Measurements from ENCODE around the gene ELOVL5.
A peak's percentile ranks its signal among the peaks of the same experiment; 100 is the strongest.
"Not testable (repeated sequence)": the region's sequence is repeated elsewhere in the genome, so short reads cannot be mapped to it uniquely, and the experiment has no call there.

The ELOVL5 gene, protein sequence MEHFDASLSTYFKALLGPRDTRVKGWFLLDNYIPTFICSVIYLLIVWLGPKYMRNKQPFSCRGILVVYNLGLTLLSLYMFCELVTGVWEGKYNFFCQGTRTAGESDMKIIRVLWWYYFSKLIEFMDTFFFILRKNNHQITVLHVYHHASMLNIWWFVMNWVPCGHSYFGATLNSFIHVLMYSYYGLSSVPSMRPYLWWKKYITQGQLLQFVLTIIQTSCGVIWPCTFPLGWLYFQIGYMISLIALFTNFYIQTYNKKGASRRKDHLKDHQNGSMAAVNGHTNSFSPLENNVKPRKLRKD

GRCh38 chr6:53348371-53349208, at the start of gene ELOVL5:
TSS of gene ELOVL5 (minus strand) at chr6:53348950. CDS start at chr6:53295699, 53,251 bp downstream.
- peak; percentile 93 for DNase-seq

DNA sequence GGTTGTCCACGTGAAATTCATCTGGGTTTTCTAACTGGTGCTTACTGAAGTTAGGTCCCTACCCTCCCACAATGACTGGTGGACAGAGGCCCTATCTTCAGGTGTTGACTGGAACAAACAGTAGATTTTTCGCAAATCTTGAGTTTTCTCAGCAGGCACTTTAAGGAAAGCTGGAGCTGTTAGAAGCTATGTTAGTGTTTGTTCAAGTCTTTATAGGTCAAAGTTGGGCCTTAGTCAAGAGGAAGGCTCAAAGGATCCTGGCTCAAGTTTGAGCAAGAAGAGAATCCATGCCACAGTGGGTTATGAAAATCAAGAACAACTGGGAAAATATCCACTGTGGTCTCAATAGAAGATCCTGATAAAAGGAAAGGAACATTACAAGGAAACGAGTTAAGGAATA, 48.5 kb upstream of the ELOVL5 start:
- no peak for DNase-seq

DNA sequence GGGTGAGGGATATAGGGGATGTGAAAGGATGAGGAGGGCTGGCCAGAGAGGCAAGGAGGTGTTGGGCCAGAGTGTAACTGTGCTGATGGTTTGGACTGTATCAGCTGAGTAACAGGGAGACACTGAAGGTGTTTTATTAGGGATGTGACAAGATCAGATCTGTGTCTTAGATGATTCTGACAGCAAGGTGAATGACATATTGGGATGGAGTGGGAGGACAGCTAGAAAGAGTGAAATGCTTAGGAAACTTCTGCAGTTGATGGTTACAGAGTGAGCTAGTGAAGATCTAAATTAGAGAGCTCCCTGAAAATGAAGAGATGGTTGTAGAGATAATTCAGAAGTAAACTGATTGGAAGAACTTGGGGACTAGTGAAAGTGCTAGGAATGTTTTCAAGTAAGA, 47.2 kb upstream of the ELOVL5 start:
- DNase-seq: no peak

GRCh38 chr6:53394704-53395103, 46.0 kb upstream of the ELOVL5 start:
- no peak for DNase-seq

DNA sequence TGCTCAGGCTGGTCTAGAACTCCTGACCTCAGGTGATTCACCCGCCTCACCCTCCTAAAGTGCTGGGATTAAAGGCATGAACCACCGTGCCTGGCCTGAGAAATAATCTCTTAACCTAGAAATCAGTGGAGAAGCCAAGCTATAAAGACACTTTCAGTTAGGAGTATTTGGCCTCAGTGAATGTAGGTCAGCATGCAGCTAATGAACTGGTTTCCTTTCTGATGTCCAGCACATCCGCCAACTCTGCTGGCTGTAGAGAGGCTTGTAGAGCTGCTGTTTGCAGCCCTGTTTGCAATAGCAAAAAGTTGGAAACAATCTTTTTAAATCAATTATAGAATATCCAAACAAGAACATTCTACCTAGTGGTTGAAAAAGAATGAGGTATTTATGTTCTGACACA, 42.4 kb upstream of the ELOVL5 start:
- no peak for DNase-seq

DNA sequence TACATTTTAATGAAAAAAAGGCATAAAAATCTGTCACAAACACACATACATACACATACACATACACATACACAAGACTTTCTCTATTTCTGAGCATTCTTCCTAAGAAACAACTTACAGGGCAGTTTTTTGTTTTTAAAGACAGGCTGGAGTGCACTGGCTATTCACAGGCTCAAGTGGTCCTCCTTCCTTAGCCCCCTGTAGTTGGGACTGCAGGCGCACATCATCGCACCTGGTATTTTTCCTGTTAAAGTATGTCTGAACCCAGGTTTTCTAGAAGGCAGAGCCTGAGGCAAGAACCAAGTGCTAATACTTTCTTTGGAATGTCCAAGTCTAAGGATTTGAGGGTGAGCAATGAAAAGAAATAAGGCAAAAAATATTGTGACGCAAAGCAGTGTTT, 41.3 kb upstream of the ELOVL5 start:
- no peak for DNase-seq

DNA sequence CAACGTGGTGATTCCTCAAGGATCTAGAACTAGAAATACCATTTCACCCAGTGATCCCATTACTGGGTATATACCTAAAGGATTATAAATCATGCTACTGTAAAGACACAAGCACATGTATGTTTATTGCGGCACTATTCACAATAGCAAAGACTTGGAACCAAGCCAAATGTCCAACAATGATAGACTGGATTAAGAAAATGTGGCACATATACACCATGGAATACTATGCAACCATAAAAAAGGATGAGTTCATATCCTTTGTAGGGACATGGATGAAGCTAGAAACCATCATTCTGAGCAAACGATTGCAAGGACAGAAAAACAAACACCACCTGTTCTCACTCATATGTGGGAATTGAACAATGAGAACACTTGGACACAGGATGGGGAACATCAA, 39.9 kb upstream of the ELOVL5 start:
- not testable (repeated sequence) for DNase-seq

GRCh38 chr6:53382421-53382820, 33.7 kb upstream of the ELOVL5 start:
- DNase-seq: no peak

- DNase-seq: no peak
Measured at GRCh38 chr6:53378208-53378607, 29.5 kb upstream of the ELOVL5 start.

DNA sequence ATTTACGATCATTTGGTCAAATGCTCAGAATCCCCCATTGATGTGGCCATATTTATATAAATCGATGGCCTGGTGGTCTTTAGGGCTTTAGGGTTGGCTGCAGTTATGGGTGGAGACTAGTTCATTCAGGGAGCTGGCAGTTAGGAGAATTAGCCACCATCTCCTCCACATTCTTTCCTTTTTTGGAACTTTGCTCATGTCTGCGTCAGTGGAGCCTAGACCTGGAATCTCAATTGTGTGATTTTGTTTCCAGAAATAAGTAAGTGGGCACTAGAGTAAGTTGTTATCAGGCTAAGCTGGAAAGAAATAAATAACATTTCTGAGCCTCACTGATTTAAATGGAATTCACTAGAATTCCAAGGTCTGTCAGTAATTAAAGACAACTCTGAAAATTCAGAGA, 29.0 kb upstream of the ELOVL5 start:
- DNase-seq: no peak

DNA sequence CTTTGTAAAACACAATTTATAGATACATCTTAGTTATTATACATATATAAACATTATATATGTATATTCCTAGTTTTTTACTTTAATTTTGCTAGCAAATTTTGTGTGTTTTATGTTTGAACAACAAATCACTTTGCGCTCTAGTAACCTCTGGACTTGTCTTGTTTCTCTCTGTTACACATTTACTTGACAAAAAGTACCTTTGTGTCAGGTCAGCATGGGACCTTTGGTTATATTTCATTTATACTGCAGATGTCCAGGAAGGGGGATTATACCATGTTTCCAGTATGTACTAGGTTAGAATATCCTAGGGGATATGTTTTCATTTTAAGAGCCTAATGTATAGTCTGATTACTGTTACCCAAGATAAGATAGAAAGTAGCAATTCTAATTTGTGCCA, 28.5 kb upstream of the ELOVL5 start:
- no peak for DNase-seq

- DNase-seq: no peak
Measured at GRCh38 chr6:53376661-53377226, 28.0 kb upstream of the ELOVL5 start.

DNA sequence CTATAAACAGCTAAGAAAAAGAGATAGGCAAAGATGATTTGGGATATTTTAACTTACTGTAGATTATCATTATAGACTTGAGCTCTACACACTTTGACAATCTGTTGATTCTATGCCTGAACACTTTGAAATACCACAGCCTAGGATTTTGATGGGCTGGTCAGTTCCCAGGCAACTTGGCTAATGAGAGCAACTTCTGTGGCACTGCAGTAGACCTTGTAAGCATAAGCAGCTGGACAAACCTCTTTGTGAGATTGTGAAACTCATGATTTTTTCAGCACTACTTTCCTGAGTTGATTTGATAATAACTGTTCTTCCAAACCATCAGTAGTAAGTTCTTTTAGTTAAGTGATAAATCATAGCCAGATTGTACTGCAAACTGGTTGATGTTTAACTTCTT, 27.1 kb upstream of the ELOVL5 start:
- DNase-seq: no peak

DNA sequence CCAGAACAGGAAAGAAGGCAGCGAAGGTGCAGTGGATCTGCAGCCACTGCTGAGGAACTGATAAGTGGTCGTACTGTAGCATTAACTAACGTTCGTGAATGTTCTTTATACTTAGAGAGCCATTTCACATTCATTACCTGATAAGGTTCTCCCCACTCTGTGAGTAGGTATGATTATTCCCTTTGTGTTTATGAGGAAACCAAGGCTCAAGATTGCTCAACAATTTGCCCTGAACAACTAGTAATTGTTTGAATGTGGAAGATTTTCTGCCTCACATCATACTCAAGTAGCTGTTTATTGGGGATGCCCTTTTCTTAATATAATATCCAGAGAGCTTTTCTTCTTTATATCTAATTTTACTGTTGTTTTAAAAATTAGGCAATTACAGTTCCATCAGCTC, 24.9 kb upstream of the ELOVL5 start:
- DNase-seq: no peak

DNA sequence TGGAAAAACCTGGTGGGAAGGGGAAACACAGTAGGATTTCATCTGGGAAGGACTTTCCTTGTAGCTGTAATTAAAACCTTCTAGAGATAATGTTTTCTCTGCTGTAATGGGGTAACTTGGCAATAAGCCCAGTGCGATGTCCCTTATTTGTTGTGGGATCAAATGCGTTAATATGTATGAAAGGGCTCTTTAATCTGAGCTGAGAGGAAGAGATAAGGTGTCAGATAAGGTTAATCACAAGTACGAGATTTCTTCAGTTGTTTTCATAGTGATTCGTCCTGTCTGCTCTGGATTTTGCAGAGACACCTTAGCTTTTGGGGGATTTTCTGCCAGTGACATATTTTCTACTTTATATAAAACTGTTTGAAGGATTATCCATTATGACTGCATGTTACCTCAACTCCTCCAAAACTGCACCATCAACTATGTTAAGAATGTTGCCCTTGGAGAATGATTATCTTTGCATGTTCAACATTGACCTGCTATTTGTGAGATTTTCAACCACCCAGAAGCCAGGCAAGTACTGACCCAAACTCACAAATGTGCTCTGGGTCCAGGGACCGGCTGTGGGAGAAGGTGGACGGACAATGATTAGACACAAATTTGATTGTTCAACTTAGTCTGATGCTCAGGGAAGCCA, 21.2 kb upstream of the ELOVL5 start:
- no peak for DNase-seq

GRCh38 chr6:53369051-53369450, 20.3 kb upstream of the ELOVL5 start:
- no peak for DNase-seq

DNA sequence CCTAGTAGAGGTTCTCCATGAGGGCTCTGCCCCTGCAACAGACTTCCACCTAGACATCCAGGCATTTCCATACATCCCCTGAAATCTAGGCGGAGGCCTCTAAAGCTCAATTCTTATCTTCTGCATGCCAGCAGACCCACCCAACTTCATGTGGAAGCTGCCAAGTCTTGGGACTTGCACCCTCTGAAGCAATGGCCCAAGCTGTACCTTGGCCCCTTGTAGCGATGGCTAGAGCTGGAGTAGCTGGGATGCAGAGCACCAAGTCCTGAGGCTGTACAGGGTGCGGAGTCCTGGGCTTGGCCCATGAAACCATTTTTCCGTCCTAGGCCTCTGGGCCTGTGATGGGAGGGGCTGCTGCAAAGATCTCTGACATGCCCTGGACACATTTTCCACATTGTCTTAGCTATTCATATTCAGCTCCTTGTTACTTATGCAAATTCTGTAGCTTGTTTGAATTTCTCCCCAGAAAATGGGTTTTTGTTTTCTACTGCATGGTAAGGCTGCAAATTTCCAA, 17.4 kb upstream of the ELOVL5 start:
- no peak for DNase-seq

- no peak for DNase-seq
Measured at GRCh38 chr6:53363341-53364079, 14.8 kb upstream of the ELOVL5 start.

- DNase-seq: peak; percentile 34
Measured at GRCh38 chr6:53361549-53362031, 12.8 kb upstream of the ELOVL5 start.

GRCh38 chr6:53360093-53360912, 11.6 kb upstream of the ELOVL5 start:
- no peak for DNase-seq

GRCh38 chr6:53359843-53360092, 11.0 kb upstream of the ELOVL5 start:
- no peak for DNase-seq

Data from activated CD4-positive, alpha-beta T cell treated with anti-CD3 and anti-CD28 coated beads for 1 hour (primary cell).